Esophagus squamous epithelium (tissue), 4 donors: ENCODE data around the gene SPINDOC.

ENCODE experiments used
- CTCF ChIP-seq, 6 experiments: fragments of 450-650 bp in 4 of 6; fragments of 200-600 bp in 2 of 6; sonication (generic) in 2 of 6; IDR thresholded peaks; one replicate each; pipeline ENCODE4 v1.5.1; 2016 to 2019; ENCODE audit warnings: antibody characterized with exemption in 6 of 6, mild to moderate bottlenecking in 4 of 6, moderate library complexity in 4 of 6
- POLR2A ChIP-seq, 4 donors: fragments of 450-650 bp; IDR thresholded peaks; one replicate each; pipeline ENCODE4 v1.6.1; 2017; ENCODE audit warnings: antibody characterized with exemption in 4 of 4, mild to moderate bottlenecking in 4 of 4, moderate library complexity in 3 of 4

GRCh38 chr11:63763496-63764339 lies 49.5 kb upstream of the SPINDOC start:
- no peak for TF ChIP-seq CTCF (IDR thresholded peaks at IDR 0.05)
- TF ChIP-seq POLR2A (IDR thresholded peaks at IDR 0.05), result no peak
